Measurements from ENCODE around the gene VSIG2.

The VSIG2 gene

DNA sequence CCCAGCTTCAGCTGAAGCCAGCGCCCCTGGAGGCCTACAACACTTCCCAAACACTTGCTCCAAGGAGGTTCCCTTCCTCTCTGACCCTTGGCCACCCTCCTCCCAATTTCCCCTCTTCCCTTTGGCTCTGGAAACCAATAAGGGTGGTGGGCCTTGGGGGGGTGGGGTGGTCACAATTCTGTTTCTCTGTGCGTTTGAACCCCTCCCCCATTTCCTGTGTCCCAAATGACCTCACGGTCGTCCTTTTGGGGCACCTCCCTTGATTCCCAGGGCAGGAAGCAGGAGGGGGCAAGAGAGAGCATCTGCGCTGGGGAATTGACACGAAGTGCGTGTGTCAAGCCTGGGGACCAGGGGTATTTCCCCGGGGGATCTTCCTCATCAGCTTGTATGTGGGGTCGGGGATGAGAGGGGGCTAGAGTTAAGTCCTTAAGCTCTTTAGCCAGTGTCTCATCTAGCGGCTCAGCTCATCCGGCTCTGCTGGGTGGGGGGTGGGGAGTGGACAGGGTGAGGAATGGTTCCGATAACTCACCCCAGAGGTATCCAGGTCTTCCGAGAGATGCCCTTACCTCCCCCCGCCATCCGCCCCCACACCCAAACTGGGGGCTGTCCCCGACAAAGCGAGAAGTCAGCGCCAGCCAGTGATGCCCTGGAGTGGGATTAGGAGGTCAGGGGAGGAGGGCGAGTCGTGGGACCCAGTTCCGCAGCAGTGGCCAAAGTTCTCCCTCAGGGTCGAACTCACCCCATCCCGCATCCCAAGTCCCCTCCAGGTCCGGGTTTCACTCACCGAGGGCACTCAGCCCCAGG lies 9.4 kb upstream of the VSIG2 start:
- Mint-ChIP-seq H3K27ac (no peak overlapping the region), H3K36me3 (ENCODE audit: low read depth) (peaks cover 9% of the 10 kb centered on the region), H3K4me1 (peaks cover 47% of the 10 kb centered on the region), H3K9me3 (no peaks in the 10 kb centered on the region), H3K27me3 (ENCODE audit: low read depth) (peaks cover 77% of the 10 kb centered on the region), H3K4me3 (peak overlapping the region; percentile 53 to 77 (median 75))
- TF ChIP-seq, protein P1, sequence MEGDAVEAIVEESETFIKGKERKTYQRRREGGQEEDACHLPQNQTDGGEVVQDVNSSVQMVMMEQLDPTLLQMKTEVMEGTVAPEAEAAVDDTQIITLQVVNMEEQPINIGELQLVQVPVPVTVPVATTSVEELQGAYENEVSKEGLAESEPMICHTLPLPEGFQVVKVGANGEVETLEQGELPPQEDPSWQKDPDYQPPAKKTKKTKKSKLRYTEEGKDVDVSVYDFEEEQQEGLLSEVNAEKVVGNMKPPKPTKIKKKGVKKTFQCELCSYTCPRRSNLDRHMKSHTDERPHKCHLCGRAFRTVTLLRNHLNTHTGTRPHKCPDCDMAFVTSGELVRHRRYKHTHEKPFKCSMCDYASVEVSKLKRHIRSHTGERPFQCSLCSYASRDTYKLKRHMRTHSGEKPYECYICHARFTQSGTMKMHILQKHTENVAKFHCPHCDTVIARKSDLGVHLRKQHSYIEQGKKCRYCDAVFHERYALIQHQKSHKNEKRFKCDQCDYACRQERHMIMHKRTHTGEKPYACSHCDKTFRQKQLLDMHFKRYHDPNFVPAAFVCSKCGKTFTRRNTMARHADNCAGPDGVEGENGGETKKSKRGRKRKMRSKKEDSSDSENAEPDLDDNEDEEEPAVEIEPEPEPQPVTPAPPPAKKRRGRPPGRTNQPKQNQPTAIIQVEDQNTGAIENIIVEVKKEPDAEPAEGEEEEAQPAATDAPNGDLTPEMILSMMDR (IDR thresholded peaks at IDR 0.05; ENCODE audit: unreplicated experiment in 3 of 3): no peak

DNA sequence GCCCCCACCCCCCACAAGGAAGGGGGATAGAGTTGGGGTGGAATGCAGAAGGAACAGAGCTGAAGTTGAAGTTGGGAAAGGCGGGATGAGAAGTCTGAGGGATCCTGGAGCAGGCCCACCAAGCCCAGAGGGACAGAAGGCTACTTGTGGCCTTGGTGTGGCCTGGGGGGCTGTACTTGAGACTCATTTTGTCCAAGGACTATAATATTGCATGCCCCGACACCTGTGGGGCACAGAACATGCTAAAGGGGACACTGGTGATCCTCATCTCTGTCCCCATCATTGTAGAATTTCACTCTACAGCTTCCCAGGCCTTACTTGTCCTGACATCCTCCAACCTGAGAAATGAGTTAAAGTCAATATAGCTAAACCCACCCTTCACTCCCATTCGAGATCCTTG lies 8.8 kb upstream of the VSIG2 start:
- peaks cover 5% of the 10 kb centered on the region for H3K36me3 Mint-ChIP-seq (ENCODE audit: low read depth)
- peak overlapping the region; percentile 52 to 77 (median 75) for H3K4me3 Mint-ChIP-seq
- peaks cover 47% of the 10 kb centered on the region for H3K4me1 Mint-ChIP-seq
- TF ChIP-seq, protein P1 (IDR thresholded peaks at IDR 0.05; ENCODE audit: unreplicated experiment in 3 of 3): no peak
- no peaks in the 10 kb centered on the region for H3K9me3 Mint-ChIP-seq
- peak overlapping the region in 1 of 3 experiments; percentile 15 for H3K27ac Mint-ChIP-seq
- H3K27me3 Mint-ChIP-seq (ENCODE audit: low read depth): peaks cover 84% of the 10 kb centered on the region

DNA sequence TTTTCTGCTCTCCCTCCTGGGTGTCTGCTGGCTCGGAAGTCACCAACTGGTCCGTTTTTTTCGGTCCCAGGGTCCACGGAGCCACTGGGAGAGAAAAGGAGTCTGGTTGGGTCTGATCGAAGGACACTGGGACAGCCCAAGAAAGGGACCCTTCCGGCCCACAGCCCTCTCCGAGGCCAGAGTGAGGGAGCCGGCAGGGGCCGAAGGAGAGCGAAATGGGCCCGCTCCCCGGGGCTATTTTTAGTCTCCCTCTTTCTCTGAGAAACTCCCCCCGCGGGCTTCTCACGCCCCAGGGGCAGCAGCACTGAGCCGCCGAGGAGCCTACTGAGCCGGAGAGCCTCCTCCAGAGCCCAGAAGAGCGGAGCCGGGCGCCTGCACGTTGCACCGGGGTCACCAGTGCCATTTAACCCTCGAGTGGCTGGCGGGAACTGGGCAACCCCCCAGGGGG lies 8.2 kb upstream of the VSIG2 start:
- peaks cover 45% of the 10 kb centered on the region for H3K4me1 Mint-ChIP-seq
- H3K36me3 Mint-ChIP-seq (ENCODE audit: low read depth): peaks cover 3% of the 10 kb centered on the region
- TF ChIP-seq, protein P1 (IDR thresholded peaks at IDR 0.05; ENCODE audit: unreplicated experiment in 3 of 3): no peak
- H3K4me3 Mint-ChIP-seq: peak overlapping the region; percentile 72 to 77 (median 75)
- H3K27me3 Mint-ChIP-seq (ENCODE audit: low read depth): peaks cover 89% of the 10 kb centered on the region
- no peaks in the 10 kb centered on the region for H3K9me3 Mint-ChIP-seq
- peak overlapping the region in 2 of 3 experiments; percentile 51 to 75 for H3K27ac Mint-ChIP-seq

DNA sequence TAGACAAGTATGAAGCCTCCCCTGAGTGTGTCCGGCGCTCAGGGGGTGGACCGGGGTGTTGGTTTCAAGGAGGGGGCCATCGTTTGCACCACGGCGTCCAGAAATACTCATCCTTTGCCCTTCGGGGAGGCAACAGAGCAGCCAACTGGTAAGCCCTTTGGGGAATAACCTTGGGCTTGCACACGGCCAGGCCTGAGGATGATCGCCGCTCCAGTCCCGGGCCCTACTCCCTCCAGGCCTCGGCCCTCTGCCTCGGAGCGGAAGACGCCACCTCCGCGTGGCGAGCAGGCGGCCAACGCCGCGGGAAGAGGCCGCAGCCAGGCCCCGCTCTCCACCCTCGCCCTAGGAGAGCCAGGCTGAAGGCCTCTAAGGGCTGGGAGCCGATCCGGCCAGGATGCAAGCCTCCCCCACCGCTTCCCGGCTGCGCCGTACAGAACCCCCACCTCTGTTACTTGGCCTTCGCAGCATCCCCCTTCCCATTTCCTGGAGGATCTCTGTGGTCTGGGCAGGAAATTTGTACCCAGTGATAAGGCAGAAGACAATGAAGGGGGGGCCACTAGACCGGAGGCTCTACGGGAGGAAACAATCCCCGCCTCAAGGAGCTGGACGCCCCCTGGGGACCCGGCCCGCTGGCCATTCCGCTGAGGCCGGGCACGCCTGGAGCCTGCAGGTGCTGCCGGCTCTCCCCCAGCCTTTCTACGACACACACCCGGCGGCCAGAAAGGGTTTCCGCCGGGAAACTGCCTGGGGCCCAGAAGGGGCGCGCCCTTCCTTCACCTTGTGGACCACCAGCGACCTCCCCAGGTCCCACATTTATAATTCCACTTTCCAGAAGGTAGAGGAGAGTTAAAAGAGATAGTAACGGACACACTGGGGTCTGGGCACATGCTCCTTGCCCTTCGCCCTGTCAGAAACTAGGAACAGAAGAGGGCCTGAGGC lies 7.5 kb upstream of the VSIG2 start:
- H3K27me3 Mint-ChIP-seq (ENCODE audit: low read depth): peaks cover 92% of the 10 kb centered on the region
- TF ChIP-seq, protein P1 (IDR thresholded peaks at IDR 0.05; ENCODE audit: unreplicated experiment in 3 of 3): no peak
- H3K36me3 Mint-ChIP-seq (ENCODE audit: low read depth): no peaks in the 10 kb centered on the region
- H3K27ac Mint-ChIP-seq: peak overlapping the region; percentile 28 to 78 (median 51)
- H3K4me1 Mint-ChIP-seq: peaks cover 38% of the 10 kb centered on the region
- no peaks in the 10 kb centered on the region for H3K9me3 Mint-ChIP-seq
- H3K4me3 Mint-ChIP-seq: peak overlapping the region; percentile 76 to 84 (median 81)

DNA sequence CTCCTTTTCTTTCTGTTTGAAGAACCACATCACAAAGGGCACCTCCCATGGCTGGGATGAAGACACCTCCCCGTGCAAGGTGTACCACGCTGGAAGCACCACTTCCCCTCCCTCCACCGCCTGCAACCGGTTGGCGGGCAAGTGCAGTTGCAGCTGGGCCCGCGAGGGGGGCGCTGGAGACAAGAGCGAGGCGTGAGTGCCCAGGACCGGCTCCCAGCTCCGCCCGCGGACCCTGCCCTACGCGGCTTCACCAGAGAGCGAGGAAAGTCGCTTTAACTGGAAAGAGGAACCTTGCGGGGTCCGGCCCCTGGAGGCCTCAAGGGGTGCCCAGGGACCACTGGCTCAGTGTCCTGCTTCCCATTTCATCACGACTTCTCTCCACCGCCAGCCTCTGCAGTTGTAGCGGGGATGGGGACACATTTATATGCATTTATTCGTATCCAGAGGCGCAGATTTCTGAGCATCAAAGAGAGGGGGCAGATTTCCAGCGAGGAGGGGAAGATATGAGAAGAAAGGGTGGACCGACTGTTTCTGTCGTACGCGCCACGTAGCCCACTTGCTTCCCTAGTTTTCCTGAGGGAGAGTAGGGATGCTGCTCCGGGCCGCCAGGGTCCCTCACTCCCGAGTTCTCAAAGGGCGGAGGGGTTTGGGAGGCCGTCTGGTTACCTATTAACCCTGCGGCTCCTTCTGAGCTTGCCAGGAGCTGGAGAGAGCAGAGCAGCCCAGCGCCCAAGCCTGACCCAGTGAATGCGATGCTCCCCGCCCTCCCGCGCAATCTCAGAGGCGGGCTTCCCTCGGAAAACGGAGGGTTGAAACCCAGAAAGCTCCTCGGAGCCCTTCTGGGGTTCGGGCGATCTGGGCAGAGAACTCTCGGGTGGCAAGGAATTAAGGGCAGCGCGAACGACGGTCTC lies 6.6 kb upstream of the VSIG2 start:
- Mint-ChIP-seq H3K9me3 (no peaks in the 10 kb centered on the region), H3K4me3 (peak overlapping the region; percentile 76 to 84 (median 81)), H3K27me3 (ENCODE audit: low read depth) (peaks cover 96% of the 10 kb centered on the region), H3K4me1 (peaks cover 29% of the 10 kb centered on the region), H3K27ac (peak overlapping the region; percentile 5 to 78 (median 28)), H3K36me3 (ENCODE audit: low read depth) (no peaks in the 10 kb centered on the region)
- TF ChIP-seq, protein P1 (IDR thresholded peaks at IDR 0.05; ENCODE audit: unreplicated experiment in 3 of 3): peak; percentile 70 to 77 (median 77)

All from nephron (organoid).